Amniotic epithelial cell (primary cell): ENCODE results near the gene SPINT4.

Experiments used
- DNase-seq: peaks from one replicate; pipeline ENCODE4 v3.0.0-alpha.2; 2010; ENCODE audit warnings: low read depth

SPINT4 gene

DNA sequence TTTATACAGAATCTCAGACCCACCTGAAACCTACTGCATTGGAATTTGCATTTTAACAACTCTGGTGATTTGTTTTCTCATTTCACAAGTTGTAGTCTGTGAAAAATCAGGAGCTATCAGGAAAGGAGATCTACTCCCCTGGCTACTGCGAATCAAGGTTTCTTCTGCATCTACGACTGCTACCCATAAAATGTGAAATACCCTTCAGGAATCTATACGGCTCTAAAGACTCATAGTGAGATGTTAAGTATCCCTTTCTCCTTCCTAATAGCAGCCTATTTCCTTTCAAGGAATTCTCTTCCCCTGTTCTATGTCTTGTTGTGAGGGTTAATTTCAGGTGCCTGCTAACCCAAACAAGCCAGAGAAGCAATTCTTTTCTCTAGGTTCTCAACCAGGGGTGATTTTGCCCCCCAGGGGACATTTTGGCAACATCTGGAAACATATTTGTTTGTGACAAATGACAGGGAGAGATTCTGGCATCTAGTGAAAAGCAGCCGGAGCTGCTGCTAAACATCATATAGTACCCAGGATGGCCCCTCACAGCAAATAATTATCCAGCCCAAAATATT is 43.2 kb downstream of the SPINT4 start:
- DNase-seq: no peak

DNA sequence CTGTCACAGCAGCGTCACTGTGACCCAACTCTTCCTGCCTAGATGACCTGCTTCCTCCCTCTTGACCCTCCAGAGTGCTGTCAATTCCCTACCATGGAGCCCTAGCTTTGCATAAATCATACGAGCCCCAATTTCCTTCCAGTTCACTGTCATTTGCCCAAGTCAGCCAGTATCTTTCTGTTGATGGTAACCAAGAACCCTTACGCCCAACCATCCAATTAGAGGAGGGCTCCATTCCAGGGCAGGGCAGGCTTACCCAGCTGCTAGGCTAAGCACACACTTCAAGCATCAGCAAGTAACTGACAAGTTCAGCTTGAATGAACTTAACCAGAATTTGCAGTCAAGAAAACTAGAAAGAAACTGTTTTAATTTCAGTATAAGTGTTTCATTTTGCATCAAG is 43.8 kb downstream of the SPINT4 start:
- no peak for DNase-seq

DNA sequence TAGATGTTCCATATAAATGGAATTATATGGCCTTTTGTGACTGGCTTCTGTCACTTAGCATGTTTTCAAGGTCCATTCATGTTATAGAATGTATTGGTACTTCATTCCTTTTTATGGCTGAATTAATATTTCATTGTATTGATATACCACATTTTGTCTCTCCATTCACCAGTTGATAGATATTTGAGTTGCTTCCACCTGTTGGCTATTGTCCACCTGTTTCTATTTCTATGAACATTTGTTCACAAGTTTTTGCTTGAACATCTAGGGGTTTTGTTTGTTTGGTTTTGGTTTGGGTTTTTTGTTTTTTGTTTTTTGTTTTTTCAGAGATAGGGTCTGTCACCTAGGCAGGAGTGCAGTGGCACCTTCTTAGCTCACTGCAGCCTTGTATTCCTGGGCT is 46.3 kb downstream of the SPINT4 start:
- no peak for DNase-seq

DNA sequence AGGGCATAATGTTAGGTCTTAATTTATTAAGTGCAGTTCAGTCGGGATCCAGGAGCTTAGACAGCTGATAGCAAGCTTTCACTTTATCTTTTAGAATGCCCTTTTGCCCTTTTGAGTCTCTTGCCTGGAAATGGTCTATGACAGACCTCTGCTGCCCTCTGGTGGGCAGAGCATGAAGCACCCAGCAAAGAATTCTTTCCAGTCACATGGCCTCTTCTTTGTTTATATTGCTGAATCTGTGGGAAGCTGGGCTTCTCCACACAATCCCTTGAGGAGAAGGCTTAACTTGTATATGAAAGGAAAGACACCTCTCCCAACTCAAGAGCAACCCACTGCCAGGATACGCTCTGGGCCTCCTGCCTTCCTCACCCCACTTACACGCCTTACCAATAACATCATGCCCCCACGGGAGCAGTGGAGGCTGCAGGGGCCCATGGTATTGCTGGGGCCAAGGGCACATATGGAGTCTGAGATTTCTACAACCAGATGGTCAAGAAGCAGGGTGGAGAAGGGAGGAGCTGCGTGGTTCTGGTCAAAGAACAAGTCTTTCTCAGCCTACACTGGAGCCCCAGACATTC is 49.1 kb downstream of the SPINT4 start:
- DNase-seq: peak; percentile 81

DNA sequence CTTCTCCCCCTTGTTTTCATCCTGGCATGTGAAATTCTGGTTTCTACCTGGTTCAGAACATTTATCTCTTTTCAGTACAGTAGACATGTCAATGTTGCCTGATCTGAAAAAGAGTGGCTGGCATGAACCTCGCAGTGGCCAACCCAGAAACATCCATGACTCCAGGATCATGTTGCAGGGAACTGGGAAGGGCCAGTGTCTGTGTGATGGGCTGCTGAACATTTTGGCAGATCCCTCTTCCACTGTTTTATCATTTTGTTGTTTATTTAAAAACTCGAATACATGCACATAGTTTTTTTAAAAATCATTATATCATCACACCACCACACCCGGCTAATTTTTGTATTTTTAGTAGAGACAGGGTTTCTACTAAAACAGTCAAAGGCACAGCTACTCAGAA is 50.5 kb downstream of the SPINT4 start:
- no peak for DNase-seq

DNA sequence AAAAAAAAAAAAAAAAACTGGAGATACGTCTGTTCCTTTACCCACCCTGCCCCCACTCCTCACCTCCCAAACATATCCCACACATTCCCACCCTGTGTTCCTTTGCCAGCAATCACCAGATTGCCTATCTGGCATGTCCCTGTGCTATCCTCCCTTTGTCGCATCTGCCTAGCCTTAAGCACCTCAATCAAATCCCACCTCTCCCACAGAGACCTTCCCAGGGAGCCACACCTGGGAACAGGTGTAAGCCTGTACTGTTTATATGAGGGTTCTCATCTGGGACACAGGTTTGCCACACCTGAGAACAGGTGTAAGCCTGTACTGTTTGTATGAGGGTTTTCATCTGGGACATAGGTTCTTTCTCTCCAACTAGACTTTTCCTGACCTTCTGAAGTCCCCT is 52.8 kb downstream of the SPINT4 start:
- DNase-seq: no peak

DNA sequence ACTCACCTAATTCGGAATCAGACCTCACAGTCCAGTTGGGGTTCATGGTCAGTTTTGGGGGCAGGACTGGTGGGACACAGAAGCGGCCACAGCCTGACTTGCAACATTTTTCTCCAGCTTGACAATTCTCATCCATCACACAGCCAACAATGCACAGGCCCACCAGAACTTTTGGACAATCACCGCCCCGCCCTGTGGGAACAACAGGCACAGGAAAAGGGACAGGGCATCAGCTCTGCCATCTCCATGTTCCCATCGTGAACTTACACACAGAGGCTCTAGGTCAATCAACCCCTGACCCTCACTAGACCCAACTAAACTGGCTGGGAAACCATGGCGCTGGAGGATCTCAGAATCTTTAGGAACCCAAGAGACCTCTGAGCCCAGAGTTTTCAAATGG is 53.3 kb downstream of the SPINT4 start:
- no peak for DNase-seq
